Hematopoietic multipotent progenitor cell treated with erythropoietin and hydrocortisone succinate and interleukin-3 and kit ligand, for 8 days (in vitro differentiated cells): ENCODE data around the gene BTF3L4.

Source experiments
- DNase-seq: peaks from one replicate; pipeline ENCODE4 v3.0.0-alpha.2; 2015

The BTF3L4 gene

DNA sequence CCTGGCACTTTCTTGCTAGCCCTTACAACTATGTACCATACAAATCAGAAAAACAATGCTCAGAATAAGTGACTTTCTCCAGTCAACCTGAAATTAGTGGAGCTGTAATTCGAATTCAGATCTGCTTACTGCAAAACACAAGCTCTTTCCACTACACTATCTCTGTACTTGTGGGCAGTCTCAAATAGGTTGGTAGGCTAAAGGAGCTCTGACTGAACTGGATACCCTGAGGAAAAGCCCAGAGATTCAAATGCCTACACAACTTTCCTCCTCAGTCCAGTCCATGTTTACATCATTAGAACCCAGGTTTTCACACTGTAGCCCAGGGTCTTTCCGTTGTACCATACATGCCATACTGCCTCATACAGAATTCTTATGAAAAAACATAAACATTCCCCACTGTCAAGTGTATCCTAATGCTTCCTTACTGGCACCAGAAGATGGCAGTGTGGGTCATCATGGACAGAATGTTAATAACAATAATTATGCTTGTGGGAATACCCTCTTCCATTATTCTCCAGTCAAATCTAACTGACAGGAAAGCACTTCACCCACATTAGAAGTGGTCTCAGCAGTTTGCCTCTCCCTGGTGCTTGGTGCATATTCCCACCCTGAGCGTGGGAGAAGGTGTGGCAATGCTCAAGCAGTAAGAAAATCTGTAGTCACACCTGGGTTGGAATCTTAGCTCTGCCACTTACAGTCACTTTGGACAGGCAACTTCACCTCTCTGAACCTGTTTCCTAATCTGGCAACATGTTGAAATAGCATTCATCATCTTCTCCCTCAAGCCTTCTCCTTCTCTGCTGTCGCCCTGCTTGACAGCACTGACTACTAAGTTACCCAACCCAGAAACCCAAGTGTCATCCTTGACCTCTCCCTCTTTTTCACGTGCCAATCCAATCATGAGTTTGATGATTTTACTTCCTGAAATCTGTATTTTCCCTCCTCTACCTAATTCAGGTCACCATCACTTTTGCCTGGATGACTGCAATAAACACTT is 71.4 kb downstream of the BTF3L4 start:
- peak; percentile 51 for DNase-seq

DNA sequence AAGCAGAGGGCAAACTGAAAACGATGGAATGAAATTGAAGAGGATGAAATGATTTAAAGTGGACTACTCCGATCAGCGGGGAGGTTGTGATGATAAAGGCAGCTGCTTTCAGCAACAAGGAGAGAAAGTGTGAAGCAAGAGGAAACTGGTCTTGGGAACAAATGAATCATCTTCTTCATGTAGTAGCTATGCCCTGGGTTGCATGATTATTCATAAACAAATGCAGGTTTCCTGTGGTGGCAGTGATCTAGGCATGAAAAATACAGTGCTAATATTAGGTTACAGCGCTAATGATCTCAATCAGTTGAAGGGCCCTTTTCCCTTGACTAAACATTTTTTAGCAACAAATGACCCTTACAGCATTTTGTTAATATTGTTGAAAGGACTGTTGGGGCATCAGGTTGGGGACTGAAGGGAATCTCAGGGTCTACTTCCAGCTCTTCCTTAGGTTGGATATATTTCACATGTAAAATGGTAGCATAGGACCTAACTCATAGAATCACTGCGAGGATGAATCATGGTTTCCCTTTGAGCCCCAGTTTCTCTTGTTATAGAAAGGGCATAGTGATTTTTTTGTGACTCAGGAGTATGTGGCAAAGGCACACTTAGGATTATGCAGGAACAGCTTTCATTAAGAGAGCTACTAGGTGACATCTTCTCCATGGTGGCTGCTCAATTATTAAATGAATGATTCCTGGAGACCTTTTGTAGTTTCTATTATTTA is 83.9 kb downstream of the BTF3L4 start:
- no peak for DNase-seq
